Measurements from ENCODE around the gene CAMK1D. TPM values are rescaled to one million over a fixed set of nuclear protein-coding genes. Genes with fewer than 3 reads are reported as not detected.

The CAMK1D gene
- total and polyA plus RNA-seq, 2 experiments from 2014 or later: 4.6 to 7.2 TPM

DNA sequence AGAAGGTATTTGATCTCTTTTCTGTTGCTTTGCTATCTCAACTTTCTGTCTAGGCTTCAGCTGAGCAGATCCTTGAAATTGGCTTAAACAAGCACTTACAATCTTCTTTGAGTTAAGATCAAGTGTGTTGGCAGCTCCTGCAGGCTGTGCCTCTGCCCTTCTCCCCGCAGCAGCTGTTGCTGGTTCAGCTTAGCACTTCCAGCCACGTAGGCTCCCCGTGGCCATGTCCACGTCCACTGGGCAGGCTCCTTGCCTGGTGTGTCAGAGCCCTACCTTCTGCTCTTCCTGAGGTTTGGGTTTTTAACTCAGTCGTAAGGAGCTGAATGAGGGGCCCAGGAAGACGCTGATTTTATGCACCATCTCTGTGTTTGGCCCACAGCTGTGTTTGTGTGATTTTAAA is 47.2 kb downstream of the CAMK1D start:
- no peaks in the 10 kb centered on the region for H3K79me2 ChIP-seq (replicated peaks; ENCODE audit: insufficient read depth)
- Mint-ChIP-seq H3K4me1 (peaks cover 14% of the 10 kb centered on the region), H3K4me3 (no peak overlapping the region), H3K9me3 (no peaks in the 10 kb centered on the region), H3K36me3 (ENCODE audit: low read depth) (no peaks in the 10 kb centered on the region), H3K27ac (no peak overlapping the region), H3K27me3 (ENCODE audit: insufficient read depth, low read depth, poor library complexity) (peaks cover 3% of the 10 kb centered on the region)
- no peaks in the 10 kb centered on the region for H3K4me1 ChIP-seq (ENCODE audit: insufficient read depth)
- no peak overlapping the region for H3K4me2 ChIP-seq
- no peak overlapping the region for H3K4me3 ChIP-seq
- H3K9me2 ChIP-seq (ENCODE audit: insufficient read depth): 0 out of 2 replicates have a peak, but pooled peaks cover 3% of the 10 kb centered on the region
- no peak for DNase-seq (ENCODE audit: low spot score)
- ATAC-seq: no peak
- no peak overlapping the region for H2AFZ ChIP-seq
- no peaks in the 10 kb centered on the region for H4K20me1 ChIP-seq (replicated peaks; ENCODE audit: insufficient read depth)
- no peaks in the 10 kb centered on the region for H3K36me3 ChIP-seq (ENCODE audit: insufficient read depth)
- TF ChIP-seq, protein P1, sequence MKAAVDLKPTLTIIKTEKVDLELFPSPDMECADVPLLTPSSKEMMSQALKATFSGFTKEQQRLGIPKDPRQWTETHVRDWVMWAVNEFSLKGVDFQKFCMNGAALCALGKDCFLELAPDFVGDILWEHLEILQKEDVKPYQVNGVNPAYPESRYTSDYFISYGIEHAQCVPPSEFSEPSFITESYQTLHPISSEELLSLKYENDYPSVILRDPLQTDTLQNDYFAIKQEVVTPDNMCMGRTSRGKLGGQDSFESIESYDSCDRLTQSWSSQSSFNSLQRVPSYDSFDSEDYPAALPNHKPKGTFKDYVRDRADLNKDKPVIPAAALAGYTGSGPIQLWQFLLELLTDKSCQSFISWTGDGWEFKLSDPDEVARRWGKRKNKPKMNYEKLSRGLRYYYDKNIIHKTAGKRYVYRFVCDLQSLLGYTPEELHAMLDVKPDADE (IDR thresholded peaks at IDR 0.05): no peak
- TF ChIP-seq, protein P2, sequence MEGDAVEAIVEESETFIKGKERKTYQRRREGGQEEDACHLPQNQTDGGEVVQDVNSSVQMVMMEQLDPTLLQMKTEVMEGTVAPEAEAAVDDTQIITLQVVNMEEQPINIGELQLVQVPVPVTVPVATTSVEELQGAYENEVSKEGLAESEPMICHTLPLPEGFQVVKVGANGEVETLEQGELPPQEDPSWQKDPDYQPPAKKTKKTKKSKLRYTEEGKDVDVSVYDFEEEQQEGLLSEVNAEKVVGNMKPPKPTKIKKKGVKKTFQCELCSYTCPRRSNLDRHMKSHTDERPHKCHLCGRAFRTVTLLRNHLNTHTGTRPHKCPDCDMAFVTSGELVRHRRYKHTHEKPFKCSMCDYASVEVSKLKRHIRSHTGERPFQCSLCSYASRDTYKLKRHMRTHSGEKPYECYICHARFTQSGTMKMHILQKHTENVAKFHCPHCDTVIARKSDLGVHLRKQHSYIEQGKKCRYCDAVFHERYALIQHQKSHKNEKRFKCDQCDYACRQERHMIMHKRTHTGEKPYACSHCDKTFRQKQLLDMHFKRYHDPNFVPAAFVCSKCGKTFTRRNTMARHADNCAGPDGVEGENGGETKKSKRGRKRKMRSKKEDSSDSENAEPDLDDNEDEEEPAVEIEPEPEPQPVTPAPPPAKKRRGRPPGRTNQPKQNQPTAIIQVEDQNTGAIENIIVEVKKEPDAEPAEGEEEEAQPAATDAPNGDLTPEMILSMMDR (conservative IDR thresholded peaks at IDR 0.05; ENCODE audit: low read depth in 2 of 2): no peak
- TF ChIP-seq ZNF331 (CRISPR knock-in tag; IDR thresholded peaks at IDR 0.05; ENCODE audit: low read depth) (no peak), EZH2 (IDR thresholded peaks at IDR 0.05; ENCODE audit: low read depth, unreplicated experiment) (no peak), JUNB (IDR thresholded peaks at IDR 0.05; ENCODE audit: unreplicated experiment) (no peak), POLR2AphosphoS5 (IDR thresholded peaks at IDR 0.05; ENCODE audit: low read depth) (no peak), CREB1 (CRISPR knock-in tag; IDR thresholded peaks at IDR 0.05; ENCODE audit: low read depth) (no peak), EZH2phosphoT487 (IDR thresholded peaks at IDR 0.05; ENCODE audit: unreplicated experiment) (no peak), STAT1 (IDR thresholded peaks at IDR 0.05; ENCODE audit: unreplicated experiment) (no peak), NANOG (IDR thresholded peaks at IDR 0.05; ENCODE audit: borderline replicate concordance) (no peak), ZNF114 (CRISPR knock-in tag; IDR thresholded peaks at IDR 0.05) (no peak)
- TF ChIP-seq, protein P3, sequence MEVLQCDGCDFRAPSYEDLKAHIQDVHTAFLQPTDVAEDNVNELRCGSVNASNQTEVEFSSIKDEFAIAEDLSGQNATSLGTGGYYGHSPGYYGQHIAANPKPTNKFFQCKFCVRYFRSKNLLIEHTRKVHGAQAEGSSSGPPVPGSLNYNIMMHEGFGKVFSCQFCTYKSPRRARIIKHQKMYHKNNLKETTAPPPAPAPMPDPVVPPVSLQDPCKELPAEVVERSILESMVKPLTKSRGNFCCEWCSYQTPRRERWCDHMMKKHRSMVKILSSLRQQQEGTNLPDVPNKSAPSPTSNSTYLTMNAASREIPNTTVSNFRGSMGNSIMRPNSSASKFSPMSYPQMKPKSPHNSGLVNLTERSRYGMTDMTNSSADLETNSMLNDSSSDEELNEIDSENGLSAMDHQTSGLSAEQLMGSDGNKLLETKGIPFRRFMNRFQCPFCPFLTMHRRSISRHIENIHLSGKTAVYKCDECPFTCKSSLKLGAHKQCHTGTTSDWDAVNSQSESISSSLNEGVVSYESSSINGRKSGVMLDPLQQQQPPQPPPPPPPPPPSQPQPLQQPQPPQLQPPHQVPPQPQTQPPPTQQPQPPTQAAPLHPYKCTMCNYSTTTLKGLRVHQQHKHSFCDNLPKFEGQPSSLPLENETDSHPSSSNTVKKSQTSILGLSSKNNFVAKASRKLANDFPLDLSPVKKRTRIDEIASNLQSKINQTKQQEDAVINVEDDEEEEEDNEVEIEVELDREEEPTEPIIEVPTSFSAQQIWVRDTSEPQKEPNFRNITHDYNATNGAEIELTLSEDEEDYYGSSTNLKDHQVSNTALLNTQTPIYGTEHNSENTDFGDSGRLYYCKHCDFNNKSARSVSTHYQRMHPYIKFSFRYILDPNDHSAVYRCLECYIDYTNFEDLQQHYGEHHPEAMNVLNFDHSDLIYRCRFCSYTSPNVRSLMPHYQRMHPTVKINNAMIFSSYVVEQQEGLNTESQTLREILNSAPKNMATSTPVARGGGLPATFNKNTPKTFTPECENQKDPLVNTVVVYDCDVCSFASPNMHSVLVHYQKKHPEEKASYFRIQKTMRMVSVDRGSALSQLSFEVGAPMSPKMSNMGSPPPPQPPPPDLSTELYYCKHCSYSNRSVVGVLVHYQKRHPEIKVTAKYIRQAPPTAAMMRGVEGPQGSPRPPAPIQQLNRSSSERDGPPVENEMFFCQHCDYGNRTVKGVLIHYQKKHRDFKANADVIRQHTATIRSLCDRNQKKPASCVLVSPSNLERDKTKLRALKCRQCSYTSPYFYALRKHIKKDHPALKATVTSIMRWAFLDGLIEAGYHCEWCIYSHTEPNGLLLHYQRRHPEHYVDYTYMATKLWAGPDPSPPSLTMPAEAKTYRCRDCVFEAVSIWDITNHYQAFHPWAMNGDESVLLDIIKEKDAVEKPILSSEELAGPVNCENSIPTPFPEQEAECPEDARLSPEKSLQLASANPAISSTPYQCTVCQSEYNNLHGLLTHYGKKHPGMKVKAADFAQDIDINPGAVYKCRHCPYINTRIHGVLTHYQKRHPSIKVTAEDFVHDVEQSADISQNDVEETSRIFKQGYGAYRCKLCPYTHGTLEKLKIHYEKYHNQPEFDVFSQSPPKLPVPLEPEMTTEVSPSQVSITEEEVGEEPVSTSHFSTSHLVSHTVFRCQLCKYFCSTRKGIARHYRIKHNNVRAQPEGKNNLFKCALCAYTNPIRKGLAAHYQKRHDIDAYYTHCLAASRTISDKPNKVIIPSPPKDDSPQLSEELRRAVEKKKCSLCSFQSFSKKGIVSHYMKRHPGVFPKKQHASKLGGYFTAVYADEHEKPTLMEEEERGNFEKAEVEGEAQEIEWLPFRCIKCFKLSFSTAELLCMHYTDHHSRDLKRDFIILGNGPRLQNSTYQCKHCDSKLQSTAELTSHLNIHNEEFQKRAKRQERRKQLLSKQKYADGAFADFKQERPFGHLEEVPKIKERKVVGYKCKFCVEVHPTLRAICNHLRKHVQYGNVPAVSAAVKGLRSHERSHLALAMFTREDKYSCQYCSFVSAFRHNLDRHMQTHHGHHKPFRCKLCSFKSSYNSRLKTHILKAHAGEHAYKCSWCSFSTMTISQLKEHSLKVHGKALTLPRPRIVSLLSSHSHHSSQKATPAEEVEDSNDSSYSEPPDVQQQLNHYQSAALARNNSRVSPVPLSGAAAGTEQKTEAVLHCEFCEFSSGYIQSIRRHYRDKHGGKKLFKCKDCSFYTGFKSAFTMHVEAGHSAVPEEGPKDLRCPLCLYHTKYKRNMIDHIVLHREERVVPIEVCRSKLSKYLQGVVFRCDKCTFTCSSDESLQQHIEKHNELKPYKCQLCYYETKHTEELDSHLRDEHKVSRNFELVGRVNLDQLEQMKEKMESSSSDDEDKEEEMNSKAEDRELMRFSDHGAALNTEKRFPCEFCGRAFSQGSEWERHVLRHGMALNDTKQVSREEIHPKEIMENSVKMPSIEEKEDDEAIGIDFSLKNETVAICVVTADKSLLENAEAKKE (CRISPR knock-in tag; IDR thresholded peaks at IDR 0.05): no peak
- TF ChIP-seq, protein P4, sequence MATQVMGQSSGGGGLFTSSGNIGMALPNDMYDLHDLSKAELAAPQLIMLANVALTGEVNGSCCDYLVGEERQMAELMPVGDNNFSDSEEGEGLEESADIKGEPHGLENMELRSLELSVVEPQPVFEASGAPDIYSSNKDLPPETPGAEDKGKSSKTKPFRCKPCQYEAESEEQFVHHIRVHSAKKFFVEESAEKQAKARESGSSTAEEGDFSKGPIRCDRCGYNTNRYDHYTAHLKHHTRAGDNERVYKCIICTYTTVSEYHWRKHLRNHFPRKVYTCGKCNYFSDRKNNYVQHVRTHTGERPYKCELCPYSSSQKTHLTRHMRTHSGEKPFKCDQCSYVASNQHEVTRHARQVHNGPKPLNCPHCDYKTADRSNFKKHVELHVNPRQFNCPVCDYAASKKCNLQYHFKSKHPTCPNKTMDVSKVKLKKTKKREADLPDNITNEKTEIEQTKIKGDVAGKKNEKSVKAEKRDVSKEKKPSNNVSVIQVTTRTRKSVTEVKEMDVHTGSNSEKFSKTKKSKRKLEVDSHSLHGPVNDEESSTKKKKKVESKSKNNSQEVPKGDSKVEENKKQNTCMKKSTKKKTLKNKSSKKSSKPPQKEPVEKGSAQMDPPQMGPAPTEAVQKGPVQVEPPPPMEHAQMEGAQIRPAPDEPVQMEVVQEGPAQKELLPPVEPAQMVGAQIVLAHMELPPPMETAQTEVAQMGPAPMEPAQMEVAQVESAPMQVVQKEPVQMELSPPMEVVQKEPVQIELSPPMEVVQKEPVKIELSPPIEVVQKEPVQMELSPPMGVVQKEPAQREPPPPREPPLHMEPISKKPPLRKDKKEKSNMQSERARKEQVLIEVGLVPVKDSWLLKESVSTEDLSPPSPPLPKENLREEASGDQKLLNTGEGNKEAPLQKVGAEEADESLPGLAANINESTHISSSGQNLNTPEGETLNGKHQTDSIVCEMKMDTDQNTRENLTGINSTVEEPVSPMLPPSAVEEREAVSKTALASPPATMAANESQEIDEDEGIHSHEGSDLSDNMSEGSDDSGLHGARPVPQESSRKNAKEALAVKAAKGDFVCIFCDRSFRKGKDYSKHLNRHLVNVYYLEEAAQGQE (IDR thresholded peaks at IDR 0.05; ENCODE audit: unreplicated experiment): no peak
- no peaks in the 10 kb centered on the region for H3F3A ChIP-seq (replicated peaks; ENCODE audit: low read depth)
- no peaks in the 10 kb centered on the region for H3K27me3 ChIP-seq (ENCODE audit: insufficient read depth)
- H3K27ac ChIP-seq (ENCODE audit: low read depth): no peak overlapping the region
